Small intestine (tissue), 7 donors: Measurements from ENCODE around the gene ZNF81. TPM values are rescaled to one million over a fixed set of nuclear protein-coding genes. Genes with fewer than 3 reads are reported as not detected.
A peak's percentile ranks its signal among the peaks of the same experiment; 100 is the strongest.
"Not testable (repeated sequence)": the region's sequence is repeated elsewhere in the genome, so short reads cannot be mapped to it uniquely, and the experiment has no call there.

Experiments used
- DNase-seq, 2 donors: peaks; one replicate each; pipeline versions ENCODE4 v3.0.0 to v3.0.0-alpha.2; 2013
- FAIRE-seq: peaks from 2 replicates; lab custom pipeline; 2012; peaks lifted over from hg19 to GRCh38; lab: Jason Lieb, UNC
- H3K27ac ChIP-seq, 3 donors: one replicate each; pipeline ENCODE4 v1.5.1; 2013; ENCODE audit warnings: low read length in 2 of 3, mild to moderate bottlenecking in 2 of 3, control low read depth in 1 of 3, inconsistent platforms in 1 of 3, low read depth in 1 of 3, moderate library complexity in 1 of 3
- H3K27me3 ChIP-seq, 3 donors: one replicate each; pipeline ENCODE4 v1.6.1; 2013; ENCODE audit warnings: low read length in 3 of 3, inconsistent platforms in 1 of 3; ENCODE audit not compliant: control insufficient read depth in 3 of 3, insufficient read depth in 3 of 3
- H3K36me3 ChIP-seq, 3 donors: one replicate each; pipeline ENCODE4 v1.6.1; 2013; ENCODE audit warnings: low read length in 3 of 3, inconsistent platforms in 1 of 3, low read depth in 1 of 3, mild to moderate bottlenecking in 1 of 3, moderate library complexity in 1 of 3; ENCODE audit not compliant: control insufficient read depth in 3 of 3, insufficient read depth in 2 of 3
- H3K4me1 ChIP-seq, 3 donors: one replicate each; pipeline ENCODE4 v1.6.1; 2013; ENCODE audit warnings: low read length in 2 of 3, inconsistent platforms in 1 of 3, low read depth in 1 of 3, mild to moderate bottlenecking in 1 of 3, moderate library complexity in 1 of 3; ENCODE audit not compliant: control insufficient read depth in 3 of 3, insufficient read depth in 2 of 3
- H3K4me3 ChIP-seq, 3 donors: one replicate each; pipeline ENCODE4 v1.5.1; 2013; ENCODE audit warnings: low read length in 3 of 3, control low read depth in 1 of 3, inconsistent platforms in 1 of 3, low read depth in 1 of 3, mild to moderate bottlenecking in 1 of 3, moderate library complexity in 1 of 3
- H3K9me3 ChIP-seq, 2 donors: one replicate each; pipeline ENCODE4 v1.6.1; 2013; ENCODE audit warnings: low read depth in 1 of 2, low read length in 1 of 2; ENCODE audit not compliant: control insufficient read depth in 2 of 2, insufficient read depth in 1 of 2
- WGBS, 3 donors: extraction: QIAGEN DNeasy Blood & Tissue Kit; methylation state at CpG; one replicate each; pipeline ENCODE4 v1.1.7; 2013; 5-methylcytosine and 5-hydroxymethylcytosine counted together
- polyA plus RNA-seq, 4 donors: library from polyadenylated mRNA; stranded (reverse) in 3 of 4; unstranded in 1 of 4; fragments of 200-250 nt in 3 of 4; fragments of 120-200 nt in 1 of 4; gene quantifications; one replicate each; pipeline versions ENCODE4 v1.2.1 to v1.2.3, GENCODE V29; 2013
- donor health status: healthy with polysubstance abuse.
- donor health status: control.
- donor health status: control.
- donor health status: Bipolar disorder and iron deficiency.
- donor health status: healthy.

ZNF81 gene
- polyA plus RNA-seq, 4 donors, result 0.54 to 5.8 (median 2.0) TPM

DNA sequence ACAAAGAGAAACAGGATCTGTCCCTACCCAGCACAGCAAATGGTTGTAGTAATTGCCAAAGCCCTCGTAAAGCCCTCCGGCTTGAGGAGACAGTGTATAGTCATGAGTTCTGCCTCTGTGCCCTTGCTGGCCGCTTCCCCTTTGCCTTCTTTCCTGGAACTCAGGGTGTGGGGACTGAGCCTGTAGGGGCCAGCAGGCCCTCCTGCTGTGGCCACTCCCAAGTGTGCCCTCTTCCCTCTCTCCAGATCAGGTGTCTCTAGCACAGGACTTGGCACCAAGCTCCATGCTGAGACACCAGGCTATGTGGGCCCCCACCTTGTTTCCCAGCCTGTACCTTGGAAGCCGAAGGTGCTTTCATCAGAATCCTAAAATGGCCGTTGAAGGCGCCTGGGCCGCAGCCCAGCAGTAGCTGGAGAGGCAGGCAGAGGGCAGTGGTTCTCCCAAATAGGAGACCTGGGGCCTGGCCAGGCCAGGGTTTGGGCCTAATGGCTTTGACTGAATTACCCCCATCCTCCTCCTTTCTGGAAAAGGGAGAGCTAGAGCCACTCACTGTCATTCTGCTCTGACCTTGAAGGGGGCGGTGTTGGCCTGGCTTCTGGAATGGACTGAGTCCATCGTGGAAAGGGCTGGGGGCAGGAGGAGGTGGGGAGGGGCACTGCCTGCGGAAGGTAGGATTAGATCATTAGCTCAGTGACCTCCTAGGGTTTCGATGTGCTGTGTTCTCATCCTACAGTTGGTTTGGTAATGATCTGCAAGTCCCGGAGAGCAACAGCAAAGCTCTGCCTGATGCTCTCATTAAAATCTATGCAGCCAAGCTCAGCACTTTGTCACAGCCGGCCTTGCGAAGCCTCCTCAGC is 30.1 kb upstream of the ZNF81 start:
- FAIRE-seq, result not testable (repeated sequence)

DNA sequence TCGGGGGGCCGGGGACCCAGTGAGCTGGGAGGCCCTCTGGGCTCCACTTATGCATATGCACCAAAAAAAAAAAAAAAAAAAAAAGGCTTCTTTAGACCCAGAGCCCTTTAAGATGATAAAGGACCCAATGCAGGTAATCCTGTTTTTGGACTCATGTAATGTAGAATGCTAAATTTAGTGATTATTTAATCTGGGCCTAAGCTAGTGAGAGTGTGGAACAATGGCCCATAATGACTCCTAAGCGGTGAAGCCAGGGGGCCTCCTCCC is 29.5 kb upstream of the ZNF81 start:
- not testable (repeated sequence) for H3K4me3 ChIP-seq, H3K36me3 ChIP-seq, H3K9me3 ChIP-seq, H3K4me1 ChIP-seq, H3K27ac ChIP-seq, DNase-seq, FAIRE-seq, H3K27me3 ChIP-seq
- 60 to 90% (median 81%) methylated on average over 3 of the region's 3 CpGs for WGBS, 3 donors

More for the DNA sequence above, 30.1 kb upstream of the ZNF81 start:
- WGBS, 3 donors, result 81 to 87% (median 82%) methylated on average over 11 to 13 of the region's 14 CpGs
- H3K4me1 ChIP-seq, H3K9me3 ChIP-seq, H3K36me3 ChIP-seq, DNase-seq, H3K4me3 ChIP-seq, H3K27me3 ChIP-seq, H3K27ac ChIP-seq: not testable (repeated sequence)

DNA sequence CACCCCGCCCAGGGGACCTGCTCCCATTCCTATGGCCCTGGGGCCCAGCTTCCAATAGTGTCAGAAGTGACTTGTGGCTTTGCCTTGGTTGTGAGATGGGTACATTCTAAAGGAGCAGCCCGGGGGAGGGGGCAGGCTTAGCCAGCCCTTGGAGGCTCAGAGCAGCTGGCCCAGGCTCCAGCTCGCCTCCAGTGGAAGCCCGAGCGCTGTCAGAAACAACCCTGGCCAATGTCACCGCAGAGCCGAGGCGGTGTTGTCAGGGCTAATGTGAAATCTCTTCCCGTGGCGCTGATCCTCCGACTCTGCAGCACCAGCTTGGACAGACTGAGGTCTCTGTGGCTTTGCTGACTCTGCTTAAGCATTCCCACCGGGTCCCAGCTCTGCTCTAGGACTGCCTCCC is 29.2 kb upstream of the ZNF81 start:
- no peak overlapping the region for H3K4me3 ChIP-seq
- no peaks in the 10 kb centered on the region for H3K4me1 ChIP-seq
- H3K9me3 ChIP-seq, result no peaks in the 10 kb centered on the region
- H3K36me3 ChIP-seq, result no peaks in the 10 kb centered on the region
- no peak overlapping the region for H3K27ac ChIP-seq
- no peaks in the 10 kb centered on the region for H3K27me3 ChIP-seq
- FAIRE-seq (no peak), DNase-seq (no peak)
- WGBS, 3 donors, result 74 to 82% (median 77%) methylated on average over 10 to 12 of the region's 12 CpGs

DNA sequence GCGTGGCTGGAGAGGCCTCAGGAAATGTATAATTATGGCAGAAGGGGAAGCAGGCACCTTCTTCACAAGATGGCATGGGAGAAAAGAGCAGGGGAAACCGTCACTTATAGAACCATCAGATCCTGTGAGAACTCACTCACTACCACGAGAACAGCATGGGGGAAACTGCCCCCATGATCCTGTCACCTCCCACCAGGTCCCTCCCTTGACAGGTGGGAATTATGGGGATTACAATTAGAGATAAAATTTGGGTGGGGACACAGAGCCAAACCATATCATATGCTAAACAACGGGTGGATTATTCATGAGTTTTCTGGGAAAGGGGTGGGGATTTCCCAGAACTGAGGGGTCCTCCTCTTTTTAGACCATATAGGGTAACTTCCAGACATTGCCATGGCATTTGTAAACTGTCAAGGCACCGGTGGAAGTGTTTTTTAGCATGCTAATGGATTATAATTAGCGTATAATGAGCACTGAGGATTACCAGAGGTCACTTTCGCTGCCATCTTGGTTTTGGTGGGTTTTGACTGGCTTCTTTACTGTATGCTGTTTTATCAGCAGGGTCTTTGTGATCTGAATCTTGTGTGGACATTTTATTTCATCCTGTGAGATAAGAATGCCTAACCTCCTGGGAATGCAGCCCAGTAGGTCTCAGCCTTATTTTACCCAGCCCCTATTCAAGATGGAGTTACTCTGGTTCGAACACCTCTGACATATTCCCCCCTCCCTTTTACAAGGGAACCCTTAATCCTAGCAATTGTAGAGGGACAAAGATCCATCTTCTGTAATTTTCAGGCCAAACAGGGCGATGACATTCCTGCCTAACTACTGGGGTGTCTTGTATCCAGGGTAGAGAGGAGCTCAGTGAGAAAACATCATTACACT is 27.6 kb upstream of the ZNF81 start:
- WGBS, 3 donors, result 66 to 77% (median 69%) methylated on average over 9 of the region's 9 CpGs
- H3K27me3 ChIP-seq, result no peaks in the 10 kb centered on the region
- no peak overlapping the region for H3K4me3 ChIP-seq
- FAIRE-seq (no peak), DNase-seq (no peak)
- H3K4me1 ChIP-seq, result no peaks in the 10 kb centered on the region
- no peaks in the 10 kb centered on the region for H3K9me3 ChIP-seq
- H3K27ac ChIP-seq, result no peak overlapping the region
- H3K36me3 ChIP-seq, result no peaks in the 10 kb centered on the region

GRCh38 chrX:47814851-47815250 is 21.9 kb upstream of the ZNF81 start:
- no peak overlapping the region for H3K4me3 ChIP-seq
- FAIRE-seq, result no peak
- H3K27ac ChIP-seq, result no peak overlapping the region
- H3K4me1 ChIP-seq, result no peaks in the 10 kb centered on the region
- H3K36me3 ChIP-seq, result no peaks in the 10 kb centered on the region
- 65 to 69% (median 67%) methylated on average over 1 of the region's 1 CpG for WGBS, 3 donors
- peaks cover 0 to 6% of the 10 kb centered on the region in 2 donors for H3K9me3 ChIP-seq
- H3K27me3 ChIP-seq, result peaks cover 0 to 1% (median 0%) of the 10 kb centered on the region in 3 donors
- DNase-seq, result no peak

- WGBS, 3 donors, result 34 to 37% (median 37%) methylated on average over 4 of the region's 4 CpGs
- Histone ChIP-seq H3K27ac (no peak overlapping the region), H3K4me1 (no peaks in the 10 kb centered on the region), H3K9me3 (peaks cover 0 to 6% of the 10 kb centered on the region in 2 donors), H3K36me3 (no peaks in the 10 kb centered on the region), H3K27me3 (peaks cover 0 to 1% (median 0%) of the 10 kb centered on the region in 3 donors), H3K4me3 (no peak overlapping the region)
- FAIRE-seq (no peak), DNase-seq (peak in 1 of 2 donors; percentile 30)
Measured at GRCh38 chrX:47815901-47816845, 20.5 kb upstream of the ZNF81 start.

GRCh38 chrX:47817421-47817820 is 19.3 kb upstream of the ZNF81 start:
- FAIRE-seq, result no peak

DNA sequence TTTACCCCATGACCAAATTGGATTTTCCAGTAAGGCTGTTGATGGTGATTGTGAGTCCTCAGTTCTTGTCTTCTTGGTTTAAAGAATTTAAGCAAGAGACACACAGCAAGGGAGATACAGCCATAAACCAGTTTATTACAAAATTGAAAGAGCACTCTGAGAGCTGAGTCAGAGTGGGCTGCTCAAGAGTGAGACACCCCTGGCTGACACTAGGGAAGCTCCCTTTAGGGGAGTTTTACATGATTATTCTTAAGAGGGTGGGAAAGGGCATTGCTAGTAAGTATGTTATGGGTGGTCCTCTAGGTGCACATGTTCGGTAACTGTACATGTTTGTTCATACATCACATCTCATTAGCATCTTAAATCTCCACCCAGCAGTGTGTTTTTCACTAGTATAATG is 18.8 kb upstream of the ZNF81 start:
- no peak for FAIRE-seq
- Histone ChIP-seq H3K4me1 (no peaks in the 10 kb centered on the region), H3K9me3 (peaks cover 0 to 6% of the 10 kb centered on the region in 2 donors), H3K27me3 (peaks cover 0 to 1% (median 0%) of the 10 kb centered on the region in 3 donors), H3K27ac (no peak overlapping the region), H3K36me3 (no peaks in the 10 kb centered on the region), H3K4me3 (no peak overlapping the region)
- whole genome bisulfite sequencing, 3 donors, result 88 to 96% (median 90%) methylated on average over 1 of the region's 1 CpG
- no peak for DNase-seq

More at GRCh38 chrX:47817421-47817820, 19.3 kb upstream of the ZNF81 start:
- H3K27ac ChIP-seq, result no peak overlapping the region
- peaks cover 0 to 6% of the 10 kb centered on the region in 2 donors for H3K9me3 ChIP-seq
- WGBS, 3 donors, result 0 to 11% (median 5%) methylated on average over 1 of the region's 1 CpG
- no peak for DNase-seq
- H3K4me3 ChIP-seq, result no peak overlapping the region
- no peaks in the 10 kb centered on the region for H3K4me1 ChIP-seq
- no peaks in the 10 kb centered on the region for H3K36me3 ChIP-seq
- H3K27me3 ChIP-seq, result peaks cover 0 to 1% (median 0%) of the 10 kb centered on the region in 3 donors
